Esophagus (tissue), 2 donors: ENCODE results near the gene KRTAP10-11. TPM values are rescaled to one million over a fixed set of nuclear protein-coding genes. Genes with fewer than 3 reads are reported as not detected.
"Not testable (repeated sequence)": the region's sequence is repeated elsewhere in the genome, so short reads cannot be mapped to it uniquely, and the experiment has no call there.

Experiments
- H3K27ac ChIP-seq, 2 donors: one replicate each; pipeline ENCODE4 v1.5.1; 2013; ENCODE audit warnings: low read depth in 2 of 2, mild to moderate bottlenecking in 2 of 2, inconsistent platforms in 1 of 2, low read length in 1 of 2, moderate library complexity in 1 of 2
- H3K27me3 ChIP-seq, 2 donors: one replicate each; pipeline ENCODE4 v1.6.1; 2013; ENCODE audit warnings: low read length in 2 of 2, control low read depth in 1 of 2, mild to moderate bottlenecking in 1 of 2; ENCODE audit not compliant: insufficient read depth in 2 of 2, control insufficient read depth in 1 of 2
- H3K36me3 ChIP-seq, 2 donors: one replicate each; pipeline ENCODE4 v1.6.1; 2013; ENCODE audit warnings: low read length in 1 of 2; ENCODE audit not compliant: control insufficient read depth in 2 of 2, insufficient read depth in 2 of 2
- H3K4me1 ChIP-seq, 2 donors: one replicate each; pipeline ENCODE4 v1.6.1; 2013; ENCODE audit warnings: low read length in 1 of 2; ENCODE audit not compliant: control insufficient read depth in 2 of 2, insufficient read depth in 2 of 2
- H3K4me3 ChIP-seq, 2 donors: one replicate each; pipeline ENCODE4 v1.5.1; 2013; ENCODE audit warnings: low read length in 2 of 2, mild to moderate bottlenecking in 2 of 2, low read depth in 1 of 2, moderate library complexity in 1 of 2
- H3K9me3 ChIP-seq, 2 donors: one replicate each; pipeline ENCODE4 v1.6.1; 2013; ENCODE audit warnings: mild to moderate bottlenecking in 2 of 2, low read depth in 1 of 2, low read length in 1 of 2, moderate library complexity in 1 of 2; ENCODE audit not compliant: control insufficient read depth in 2 of 2, insufficient read depth in 1 of 2
- WGBS, 2 donors: extraction: QIAGEN DNeasy Blood & Tissue Kit; methylation state at CpG; one replicate each; pipeline ENCODE4 v1.1.7; 2013; 5-methylcytosine and 5-hydroxymethylcytosine counted together
- polyA plus RNA-seq, 2 donors: library from polyadenylated mRNA; stranded (reverse); fragments of 200-250 nt; gene quantifications; one replicate each; pipeline ENCODE4 v1.2.3, GENCODE V29; 2013
- donor health status: healthy with polysubstance abuse.
- donor health status: Bipolar disorder and iron deficiency.

The KRTAP10-11 gene
- polyA plus RNA-seq, 2 donors: not detected

- H3K27me3 ChIP-seq, H3K27ac ChIP-seq, H3K36me3 ChIP-seq, H3K4me1 ChIP-seq, H3K4me3 ChIP-seq, H3K9me3 ChIP-seq: not testable (repeated sequence)
- WGBS, 2 donors: 64 to 65% methylated on average over 8 to 12 of the region's 12 CpGs
Measured at GRCh38 chr21:44637851-44638348, 8.3 kb upstream of the KRTAP10-11 start.

GRCh38 chr21:44638506-44639330 lies 7.5 kb upstream of the KRTAP10-11 start:
- not testable (repeated sequence) for H3K9me3 ChIP-seq, H3K4me3 ChIP-seq, H3K36me3 ChIP-seq, H3K4me1 ChIP-seq, H3K27ac ChIP-seq, H3K27me3 ChIP-seq
- WGBS, 2 donors: 79 to 84% methylated on average over 17 to 21 of the region's 21 CpGs

GRCh38 chr21:44639331-44639655 lies 6.9 kb upstream of the KRTAP10-11 start:
- H3K4me1 ChIP-seq: no peaks in the 10 kb centered on the region
- H3K36me3 ChIP-seq: no peaks in the 10 kb centered on the region
- H3K4me3 ChIP-seq: no peak overlapping the region
- H3K9me3 ChIP-seq: peaks cover 0 to 7% of the 10 kb centered on the region in 2 donors
- WGBS, 2 donors: 76 to 85% methylated on average over 12 of the region's 12 CpGs
- peaks cover 0 to 5% of the 10 kb centered on the region in 2 donors for H3K27me3 ChIP-seq
- H3K27ac ChIP-seq: no peak overlapping the region

GRCh38 chr21:44640761-44641160 lies 5.5 kb upstream of the KRTAP10-11 start:
- no peaks in the 10 kb centered on the region for H3K36me3 ChIP-seq
- H3K4me3 ChIP-seq: no peak overlapping the region
- H3K27me3 ChIP-seq: peaks cover 0 to 5% of the 10 kb centered on the region in 2 donors
- no peak overlapping the region for H3K27ac ChIP-seq
- WGBS, 2 donors: 80 to 88% methylated on average over 5 of the region's 5 CpGs
- H3K9me3 ChIP-seq: peaks cover 0 to 7% of the 10 kb centered on the region in 2 donors
- no peaks in the 10 kb centered on the region for H3K4me1 ChIP-seq

GRCh38 chr21:44643741-44644310 lies 2.4 kb upstream of the KRTAP10-11 start:
- H3K27me3 ChIP-seq: no peaks in the 10 kb centered on the region
- peaks cover 0 to 7% of the 10 kb centered on the region in 2 donors for H3K9me3 ChIP-seq
- no peaks in the 10 kb centered on the region for H3K36me3 ChIP-seq
- H3K27ac ChIP-seq: no peak overlapping the region
- no peaks in the 10 kb centered on the region for H3K4me1 ChIP-seq
- no peak overlapping the region for H3K4me3 ChIP-seq
- WGBS, 2 donors: 62 to 64% methylated on average over 14 of the region's 14 CpGs

GRCh38 chr21:44644878-44645277 lies 1.3 kb upstream of the KRTAP10-11 start:
- Histone ChIP-seq H3K27ac (no peak overlapping the region), H3K4me1 (no peaks in the 10 kb centered on the region)
- 44 to 48% methylated on average over 2 of the region's 2 CpGs for WGBS, 2 donors

GRCh38 chr21:44647222-44647552 lies 973 bp downstream of the KRTAP10-11 start:
- 51 to 58% methylated on average over 8 of the region's 8 CpGs for WGBS, 2 donors
- H3K36me3 ChIP-seq: no peaks in the 10 kb centered on the region

More at GRCh38 chr21:44644878-44645277, 1.3 kb upstream of the KRTAP10-11 start:
- Histone ChIP-seq H3K27me3 (no peaks in the 10 kb centered on the region), H3K36me3 (no peaks in the 10 kb centered on the region), H3K4me3 (no peak overlapping the region), H3K9me3 (peaks cover 0 to 7% of the 10 kb centered on the region in 2 donors)

GRCh38 chr21:44648557-44649311 lies 2.5 kb downstream of the KRTAP10-11 start:
- no peaks in the 10 kb centered on the region for H3K4me1 ChIP-seq
- WGBS, 2 donors: 76 to 81% methylated on average over 32 to 33 of the region's 33 CpGs
- H3K9me3 ChIP-seq: peaks cover 0 to 4% of the 10 kb centered on the region in 2 donors
- no peak overlapping the region for H3K4me3 ChIP-seq
- H3K36me3 ChIP-seq: no peaks in the 10 kb centered on the region
- H3K27ac ChIP-seq: no peak overlapping the region
- H3K27me3 ChIP-seq: no peaks in the 10 kb centered on the region

More at GRCh38 chr21:44647222-44647552, 973 bp downstream of the KRTAP10-11 start:
- Histone ChIP-seq H3K9me3 (peaks cover 0 to 7% of the 10 kb centered on the region in 2 donors), H3K27me3 (no peaks in the 10 kb centered on the region), H3K27ac (no peak overlapping the region), H3K4me1 (no peaks in the 10 kb centered on the region), H3K4me3 (no peak overlapping the region)

GRCh38 chr21:44649521-44650100 lies 3.4 kb downstream of the KRTAP10-11 start:
- H3K27me3 ChIP-seq: no peaks in the 10 kb centered on the region
- H3K27ac ChIP-seq: no peak overlapping the region
- no peaks in the 10 kb centered on the region for H3K36me3 ChIP-seq
- no peaks in the 10 kb centered on the region for H3K4me1 ChIP-seq
- 88 to 89% methylated on average over 18 of the region's 18 CpGs for WGBS, 2 donors
- H3K9me3 ChIP-seq: no peaks in the 10 kb centered on the region
- H3K4me3 ChIP-seq: no peak overlapping the region
